ENCODE results near the gene DNER. TPM values are rescaled to one million over a fixed set of nuclear protein-coding genes. Genes with fewer than 3 reads are reported as not detected.
A peak's percentile ranks its signal among the peaks of the same experiment; 100 is the strongest.

DNER gene
- polyA plus RNA-seq, 2 of the 4 experiments (the other 2 are of a cell fraction) = 0.34 to 4.2 TPM

GRCh38 chr2:229433351-229433750, 281.0 kb downstream of the DNER start:
- ChIA-PET CTCF (interaction anchor here (0.6 to 6.9 kb wide), 6 partner anchors 10 to 154 kb away, joined by 3 to 63 read pairs (median 4); no protein-coding TSS in a partner anchor), POLR2A (no interaction called here)
- Histone ChIP-seq H3K4me1 (peaks cover 14% of the 10 kb centered on the region; the same call in 1 of the 3 replicates), H3K9me3 (peaks cover 6% of the 10 kb centered on the region; the same call in 1 of the 3 replicates), H3K4me3 (no peak overlapping the region), H3K4me2 (no peak overlapping the region), H3K27ac (peak overlapping the region; percentile 30 to 34; a peak in 2 of 6 replicates)
- TF ChIP-seq ESRRA (IDR thresholded peaks at IDR 0.05; ENCODE audit: borderline replicate concordance, low read length) (no peak), KDM5A (IDR thresholded peaks at IDR 0.05) (no peak), KDM1A (IDR thresholded peaks at IDR 0.05; ENCODE audit: low read depth) (no peak), USF2 (IDR thresholded peaks at IDR 0.05) (no peak), NPAS2 (CRISPR knock-in tag; IDR thresholded peaks at IDR 0.05; ENCODE audit: borderline replicate concordance) (no peak), ELK1 (IDR thresholded peaks at IDR 0.05; ENCODE audit: low read depth, low read length) (no peak), NFE2L2 (conservative IDR thresholded peaks at IDR 0.05; ENCODE audit: low read length) (no peak), MYC (IDR thresholded peaks at IDR 0.05; ENCODE audit: borderline replicate concordance, low read length) (no peak), SMC3 (IDR thresholded peaks at IDR 0.05) (no peak), FOXS1 (CRISPR knock-in tag; IDR thresholded peaks at IDR 0.05) (no peak), HDAC2 (IDR thresholded peaks at IDR 0.05) (no peak), CEBPB (IDR thresholded peaks at IDR 0.05) (no peak), RFX5 (IDR thresholded peaks at IDR 0.05) (no peak), HMGXB4 (CRISPR knock-in tag; IDR thresholded peaks at IDR 0.05; ENCODE audit: borderline replicate concordance) (no peak), FOSL2 (IDR thresholded peaks at IDR 0.05) (no peak), FOSL2 (CRISPR knock-in tag; IDR thresholded peaks at IDR 0.05) (no peak), JUN (IDR thresholded peaks at IDR 0.05) (no peak), BHLHE40 (IDR thresholded peaks at IDR 0.05; ENCODE audit: low read depth, low read length) (no peak), REST (IDR thresholded peaks at IDR 0.05) (no peak), TP53 (CRISPR knock-in tag; IDR thresholded peaks at IDR 0.05) (no peak), JUNB (IDR thresholded peaks at IDR 0.05) (no peak)
- DNase-seq (ENCODE audit: low read depth in 1 of 2, low spot score in 1 of 2) (no peak), ATAC-seq (no peak), FAIRE-seq (no peak)
- WGBS (ENCODE audit: missing lambda C conversion rate) = 81% methylated on average over 5 of the region's 5 CpGs
